Measurements from ENCODE around the gene TM4SF1.
"Not testable (repeated sequence)": the region's sequence is repeated elsewhere in the genome, so short reads cannot be mapped to it uniquely, and the experiment has no call there.

TM4SF1 gene

GRCh38 chr3:149340310-149340933 lies 37.0 kb downstream of the TM4SF1 start:
- in situ Hi-C loops (cut with HindIII; ENCODE audit: low sequenced_read_pairs) = no loop called here
- H3K4me3 ChIP-seq (ENCODE audit: low read depth, low read length) = no peak overlapping the region
- peak; percentile 65 for DNase-seq (ENCODE audit: low read depth, low spot score)
- TF ChIP-seq CTCF (IDR thresholded peaks at IDR 0.05; ENCODE audit: low read depth, low read length) = no peak

- in situ Hi-C loops (cut with HindIII; ENCODE audit: low sequenced_read_pairs) = no loop called here
- no peak overlapping the region for H3K4me3 ChIP-seq (ENCODE audit: low read depth, low read length)
- DNase-seq (ENCODE audit: low read depth, low spot score) = peak; percentile 97
- no peak for TF ChIP-seq CTCF (IDR thresholded peaks at IDR 0.05; ENCODE audit: low read depth, low read length)
These were observed 37.5 kb downstream of the TM4SF1 start for GRCh38 chr3:149339931-149340309.

- H3K4me3 ChIP-seq (ENCODE audit: low read depth, low read length); DNase-seq (ENCODE audit: low read depth, low spot score); in situ Hi-C loops (cut with HindIII; ENCODE audit: low sequenced_read_pairs): not testable (repeated sequence)
These were observed 40.0 kb downstream of the TM4SF1 start for GRCh38 chr3:149337486-149337885.

DNA sequence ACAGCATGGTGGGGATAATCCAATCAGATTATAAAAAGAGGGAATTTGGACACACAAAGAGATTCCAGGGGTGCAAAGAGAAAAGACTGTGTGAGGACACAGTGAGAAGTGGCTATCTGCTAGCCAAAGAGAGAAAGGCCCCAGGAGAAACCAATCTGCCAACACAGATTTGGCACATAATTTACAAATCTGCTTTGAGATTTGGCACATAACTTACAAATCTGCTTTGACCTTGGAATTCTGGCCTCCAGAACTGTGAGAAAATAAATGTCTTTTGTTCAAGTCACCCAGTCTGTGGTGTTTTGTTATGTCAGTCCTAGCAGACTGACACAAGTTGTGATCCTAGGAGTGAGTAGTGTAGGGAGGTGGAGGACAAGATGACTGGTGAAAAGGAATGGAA lies 40.5 kb downstream of the TM4SF1 start:
- DNase-seq (ENCODE audit: low read depth, low spot score) = no peak
- H3K4me3 ChIP-seq (ENCODE audit: low read depth, low read length) = no peak overlapping the region
- in situ Hi-C loops (cut with HindIII; ENCODE audit: low sequenced_read_pairs) = no loop called here
- no peak for TF ChIP-seq CTCF (IDR thresholded peaks at IDR 0.05; ENCODE audit: low read depth, low read length)

DNA sequence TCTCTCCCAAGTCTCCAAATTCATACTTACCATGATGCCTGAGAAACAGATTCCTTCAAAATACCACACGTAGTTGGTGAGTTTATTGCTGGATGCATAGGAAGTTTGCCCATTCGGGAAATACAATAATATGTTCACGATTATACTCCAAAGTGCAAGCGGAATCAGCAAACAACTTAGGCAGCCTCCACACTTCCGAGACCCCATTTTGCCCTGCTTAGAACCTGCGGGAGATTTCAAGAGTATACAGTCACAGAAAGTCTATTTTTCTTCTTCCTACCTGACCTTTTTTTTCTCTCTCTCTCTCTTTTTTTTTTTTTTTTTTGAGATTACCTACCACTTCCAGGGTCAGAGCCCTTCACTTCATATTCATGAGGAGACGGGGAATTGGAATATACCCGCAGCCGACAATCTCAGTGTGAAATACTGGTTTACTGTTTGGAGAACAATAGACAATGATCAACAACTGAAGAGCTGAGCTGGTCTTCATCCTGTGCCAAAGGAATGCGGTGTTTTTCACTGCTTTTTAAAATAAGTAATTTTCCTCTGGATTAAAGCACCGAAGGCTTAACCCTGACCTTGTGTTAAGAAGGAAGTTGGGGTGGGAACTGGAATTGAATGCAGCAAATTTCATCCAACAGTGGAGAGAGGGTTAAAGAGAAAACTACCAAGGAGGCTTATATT lies 44.1 kb downstream of the TM4SF1 start, which contains the start of gene TM4SF18:
Gene TM4SF18 (minus strand): TSS at position 461 of the 684 bp plus-strand sequence. CDS start 254 bp downstream, at position 207.
- peak; percentile 16 for DNase-seq (ENCODE audit: low read depth, low spot score)
- in situ Hi-C loops (cut with HindIII; ENCODE audit: low sequenced_read_pairs) = no loop called here
- no peak within 1 kb of the TSS for H3K4me3 ChIP-seq (ENCODE audit: low read depth, low read length)
- TF ChIP-seq CTCF (IDR thresholded peaks at IDR 0.05; ENCODE audit: low read depth, low read length) = no peak

DNA sequence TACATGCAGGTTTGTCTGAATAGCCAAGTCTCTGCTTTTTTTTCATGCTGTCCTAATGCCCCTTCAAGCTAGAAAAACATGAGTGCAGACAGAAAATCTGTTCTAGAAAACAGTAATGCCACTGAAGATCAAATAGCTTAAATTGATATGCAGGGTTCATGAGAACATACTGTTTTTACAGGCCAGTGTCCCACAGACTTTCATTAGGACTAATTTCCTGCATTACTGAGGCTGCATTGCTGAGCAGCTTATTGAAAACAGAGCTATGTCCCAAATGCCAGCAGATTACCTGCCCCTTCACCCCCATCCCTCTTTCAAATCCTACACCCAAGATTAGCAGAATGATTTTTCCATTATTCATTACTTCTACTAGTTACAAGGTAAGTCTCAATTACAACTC lies 44.7 kb downstream of the TM4SF1 start:
- TF ChIP-seq CTCF (IDR thresholded peaks at IDR 0.05; ENCODE audit: low read depth, low read length) = no peak
- in situ Hi-C loops (cut with HindIII; ENCODE audit: low sequenced_read_pairs) = no loop called here
- no peak overlapping the region for H3K4me3 ChIP-seq (ENCODE audit: low read depth, low read length)
- DNase-seq (ENCODE audit: low read depth, low spot score) = peak; percentile 38

DNA sequence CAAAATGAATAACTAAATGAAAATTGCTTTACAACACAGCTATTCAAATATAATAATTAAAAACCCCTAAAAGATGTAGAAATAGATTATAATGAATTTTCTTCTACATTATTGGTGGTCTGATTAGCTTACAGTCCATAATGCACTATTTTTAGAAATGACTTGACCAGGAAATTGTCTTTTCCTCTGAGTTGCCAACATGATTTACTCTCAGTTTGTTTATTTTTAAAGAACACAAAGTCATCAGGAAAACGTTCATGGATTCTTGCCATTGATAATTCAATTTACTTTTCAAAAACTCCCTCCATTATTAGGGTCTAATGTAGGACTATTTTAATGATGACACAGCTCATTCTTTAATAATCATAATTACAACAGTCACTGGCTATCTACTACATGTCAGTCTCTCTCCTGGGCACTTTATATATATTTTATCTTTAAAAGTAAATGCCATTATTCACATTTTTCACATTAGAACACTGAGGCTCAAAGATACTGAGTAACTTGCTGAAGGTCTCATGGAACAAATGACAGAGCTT lies 45.2 kb downstream of the TM4SF1 start:
- DNase-seq (ENCODE audit: low read depth, low spot score) = no peak
- TF ChIP-seq CTCF (IDR thresholded peaks at IDR 0.05; ENCODE audit: low read depth, low read length) = no peak
- in situ Hi-C loops (cut with HindIII; ENCODE audit: low sequenced_read_pairs) = no loop called here
- no peak overlapping the region for H3K4me3 ChIP-seq (ENCODE audit: low read depth, low read length)

Measured in astrocyte of the spinal cord (primary cell).